Measurements from ENCODE around the gene VAV3.
A peak's percentile ranks its signal among the peaks of the same experiment; 100 is the strongest.
"Not testable (repeated sequence)": the region's sequence is repeated elsewhere in the genome, so short reads cannot be mapped to it uniquely, and the experiment has no call there.

Gene VAV3

DNA sequence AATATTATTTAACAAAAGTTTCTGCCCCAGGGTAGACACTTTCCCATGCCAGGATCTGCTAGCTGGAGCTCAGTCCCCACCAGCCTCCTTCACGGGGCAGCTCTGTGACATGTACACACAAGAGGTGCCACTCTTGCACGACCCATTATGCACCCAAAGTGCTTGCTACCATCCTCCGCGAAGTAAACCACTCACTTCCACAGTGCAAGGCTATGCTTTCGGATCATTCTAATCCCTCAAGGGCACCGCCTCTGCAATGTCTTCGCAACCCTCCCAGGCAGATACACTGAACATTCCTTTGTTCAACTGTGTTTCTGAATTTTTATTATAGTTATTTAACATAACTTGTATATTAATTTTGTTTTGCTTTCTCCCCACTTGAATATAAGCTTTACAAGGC is 303.8 kb downstream of the VAV3 start:
- no peak overlapping the region for H3K4me3 ChIP-seq (ENCODE audit: low read length)
- no peak for DNase-seq (ENCODE audit: low read depth)
- TF ChIP-seq, protein P1, sequence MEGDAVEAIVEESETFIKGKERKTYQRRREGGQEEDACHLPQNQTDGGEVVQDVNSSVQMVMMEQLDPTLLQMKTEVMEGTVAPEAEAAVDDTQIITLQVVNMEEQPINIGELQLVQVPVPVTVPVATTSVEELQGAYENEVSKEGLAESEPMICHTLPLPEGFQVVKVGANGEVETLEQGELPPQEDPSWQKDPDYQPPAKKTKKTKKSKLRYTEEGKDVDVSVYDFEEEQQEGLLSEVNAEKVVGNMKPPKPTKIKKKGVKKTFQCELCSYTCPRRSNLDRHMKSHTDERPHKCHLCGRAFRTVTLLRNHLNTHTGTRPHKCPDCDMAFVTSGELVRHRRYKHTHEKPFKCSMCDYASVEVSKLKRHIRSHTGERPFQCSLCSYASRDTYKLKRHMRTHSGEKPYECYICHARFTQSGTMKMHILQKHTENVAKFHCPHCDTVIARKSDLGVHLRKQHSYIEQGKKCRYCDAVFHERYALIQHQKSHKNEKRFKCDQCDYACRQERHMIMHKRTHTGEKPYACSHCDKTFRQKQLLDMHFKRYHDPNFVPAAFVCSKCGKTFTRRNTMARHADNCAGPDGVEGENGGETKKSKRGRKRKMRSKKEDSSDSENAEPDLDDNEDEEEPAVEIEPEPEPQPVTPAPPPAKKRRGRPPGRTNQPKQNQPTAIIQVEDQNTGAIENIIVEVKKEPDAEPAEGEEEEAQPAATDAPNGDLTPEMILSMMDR (IDR thresholded peaks at IDR 0.05; ENCODE audit: insufficient read depth, low read depth, low read length, missing control alignments): no peak

DNA sequence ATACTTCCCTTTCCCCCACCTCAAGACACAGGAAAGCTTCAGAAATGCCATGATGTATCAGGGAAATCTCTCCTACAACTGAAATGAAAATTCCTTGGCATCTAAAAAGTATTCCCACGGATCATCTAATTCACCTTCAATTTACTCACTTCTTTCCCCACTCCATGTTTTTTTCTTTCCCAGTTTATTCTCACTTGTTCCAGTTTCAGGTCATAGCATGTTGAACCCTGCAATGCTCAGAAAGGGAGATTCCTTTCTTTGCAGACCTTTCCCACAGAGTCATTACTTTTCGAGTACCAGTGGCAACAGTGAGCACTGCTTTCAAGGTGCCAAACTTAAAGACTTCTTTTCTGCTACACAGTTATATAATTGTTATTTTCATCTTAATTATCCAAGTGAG is 305.0 kb downstream of the VAV3 start:
- TF ChIP-seq, protein P1 (IDR thresholded peaks at IDR 0.05; ENCODE audit: insufficient read depth, low read depth, low read length, missing control alignments): no peak
- DNase-seq (ENCODE audit: low read depth): peak; percentile 61
- H3K4me3 ChIP-seq (ENCODE audit: low read length): no peak overlapping the region

DNA sequence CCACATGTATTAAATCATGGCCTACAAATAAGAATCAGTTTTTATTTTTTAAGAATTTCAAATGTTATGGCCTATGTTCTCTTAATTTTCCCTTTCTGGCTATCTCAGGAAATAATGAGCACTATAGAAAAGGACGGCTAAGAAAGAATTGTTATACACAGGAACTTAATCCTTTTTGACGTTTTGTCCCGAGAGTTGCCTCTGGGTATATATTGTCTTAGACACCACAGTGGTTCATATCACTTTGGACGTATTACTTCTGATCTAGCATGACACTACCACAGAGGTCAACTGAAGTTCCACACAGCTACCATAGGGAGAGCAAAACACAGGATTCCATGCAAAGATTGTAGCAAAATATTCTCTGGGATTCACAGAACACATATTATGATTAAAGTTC is 307.6 kb downstream of the VAV3 start:
- TF ChIP-seq, protein P1 (IDR thresholded peaks at IDR 0.05; ENCODE audit: insufficient read depth, low read depth, low read length, missing control alignments): no peak
- no peak for DNase-seq (ENCODE audit: low read depth)
- no peak overlapping the region for H3K4me3 ChIP-seq (ENCODE audit: low read length)

DNA sequence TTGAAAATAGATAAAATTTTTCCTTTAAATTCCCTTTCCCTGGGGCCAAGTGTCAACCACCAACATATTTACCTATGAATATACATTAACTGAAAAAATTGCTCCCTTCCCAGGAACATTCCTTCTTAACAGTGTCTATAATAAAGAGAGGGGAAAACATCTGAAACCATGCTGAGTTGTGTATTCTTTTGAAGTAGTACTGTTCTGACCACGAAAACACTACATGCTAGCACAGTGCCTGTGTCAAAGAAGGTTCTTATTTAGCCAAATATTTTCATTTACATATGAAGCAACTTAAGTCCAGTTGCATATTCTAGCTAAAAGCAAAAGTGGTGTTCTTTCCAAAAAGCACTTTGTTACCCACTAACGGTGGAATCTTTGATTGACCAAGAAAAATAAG is 311.2 kb downstream of the VAV3 start:
- H3K4me3 ChIP-seq (ENCODE audit: low read length): no peak overlapping the region
- DNase-seq (ENCODE audit: low read depth): no peak
- TF ChIP-seq, protein P1 (IDR thresholded peaks at IDR 0.05; ENCODE audit: insufficient read depth, low read depth, low read length, missing control alignments): no peak

DNA sequence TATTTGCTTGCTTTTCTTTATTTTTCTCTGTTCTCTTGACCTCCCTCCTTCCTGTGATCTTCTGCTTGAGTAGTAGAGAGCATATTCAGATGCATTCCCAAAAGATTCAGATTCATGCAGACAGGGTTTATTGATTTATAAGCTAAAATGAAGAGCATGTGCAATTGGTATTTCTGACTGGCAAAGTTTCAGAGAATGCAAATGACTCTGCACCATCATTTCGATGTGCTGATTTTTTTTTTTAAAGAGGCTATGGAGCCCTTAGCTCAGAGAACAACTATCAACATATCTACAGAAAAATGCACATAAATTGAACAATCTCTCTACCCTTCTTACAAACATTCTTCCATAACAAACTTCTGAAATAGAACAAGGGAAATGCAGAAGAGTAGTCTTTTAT is 312.0 kb downstream of the VAV3 start:
- TF ChIP-seq, protein P1 (IDR thresholded peaks at IDR 0.05; ENCODE audit: insufficient read depth, low read depth, low read length, missing control alignments): no peak
- DNase-seq (ENCODE audit: low read depth): no peak
- no peak overlapping the region for H3K4me3 ChIP-seq (ENCODE audit: low read length)

DNA sequence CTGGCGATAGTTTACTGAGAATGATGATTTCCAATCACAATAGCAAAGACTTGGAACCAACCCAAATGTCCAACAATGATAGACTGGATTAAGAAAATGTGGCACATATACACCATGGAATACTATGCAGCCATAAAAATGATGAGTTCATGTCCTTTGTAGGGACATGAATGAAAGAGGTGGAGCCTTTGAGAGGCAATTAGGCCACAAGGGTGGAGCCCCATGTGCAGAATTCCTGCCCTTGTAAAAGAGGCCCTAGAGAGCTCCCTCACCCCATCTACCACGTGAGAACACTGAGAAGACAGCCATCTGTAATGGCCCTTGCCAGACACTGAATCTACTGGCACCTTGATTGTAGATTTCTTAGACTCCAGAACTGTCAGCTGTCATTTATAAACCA is 314.2 kb downstream of the VAV3 start:
- DNase-seq (ENCODE audit: low read depth); H3K4me3 ChIP-seq (ENCODE audit: low read length): not testable (repeated sequence)

DNA sequence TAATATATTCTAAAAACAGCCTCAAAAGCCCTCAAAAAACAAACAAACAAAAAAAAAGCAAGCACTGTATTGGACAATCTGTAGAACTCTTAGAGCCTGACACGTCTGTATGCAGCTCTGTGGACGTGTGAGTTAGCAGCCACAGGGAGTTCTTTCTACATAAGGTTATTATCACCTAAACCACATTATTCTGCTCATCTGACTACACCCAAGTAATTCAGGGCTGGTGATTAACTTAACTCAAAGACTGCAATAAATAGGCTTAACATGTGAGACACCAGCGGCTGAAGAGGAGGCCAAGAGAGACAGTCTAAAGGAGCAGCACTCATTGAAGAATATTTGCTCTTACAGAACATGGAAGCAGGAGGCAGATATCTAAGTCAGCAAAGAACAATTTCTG is 316.0 kb downstream of the VAV3 start:
- H3K4me3 ChIP-seq (ENCODE audit: low read length): no peak overlapping the region
- TF ChIP-seq, protein P1 (IDR thresholded peaks at IDR 0.05; ENCODE audit: insufficient read depth, low read depth, low read length, missing control alignments): no peak
- DNase-seq (ENCODE audit: low read depth): peak; percentile 19

DNA sequence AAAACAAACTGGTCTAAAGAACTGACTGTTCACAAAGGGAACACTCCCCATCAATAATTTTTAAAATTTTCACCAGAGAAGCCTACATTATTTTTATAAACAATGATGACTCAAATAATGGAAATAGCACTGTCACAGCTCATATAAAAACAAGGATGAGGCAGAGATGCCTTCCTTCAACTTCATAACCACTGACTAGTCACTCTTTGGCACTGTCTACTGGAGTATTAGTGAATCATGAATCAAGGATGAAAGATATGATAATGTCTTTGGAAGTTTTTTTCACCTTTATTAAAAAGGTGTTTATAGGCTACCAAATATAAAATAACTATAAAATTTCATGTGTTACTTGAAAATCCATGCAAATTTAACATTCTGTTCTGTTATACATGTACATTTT is 316.9 kb downstream of the VAV3 start:
- H3K4me3 ChIP-seq (ENCODE audit: low read length): no peak overlapping the region
- DNase-seq (ENCODE audit: low read depth): peak; percentile 91
- TF ChIP-seq, protein P1 (IDR thresholded peaks at IDR 0.05; ENCODE audit: insufficient read depth, low read depth, low read length, missing control alignments): no peak

Data from epithelial cell of esophagus (primary cell).